ENCODE measurements around the gene UBC.

DNA sequence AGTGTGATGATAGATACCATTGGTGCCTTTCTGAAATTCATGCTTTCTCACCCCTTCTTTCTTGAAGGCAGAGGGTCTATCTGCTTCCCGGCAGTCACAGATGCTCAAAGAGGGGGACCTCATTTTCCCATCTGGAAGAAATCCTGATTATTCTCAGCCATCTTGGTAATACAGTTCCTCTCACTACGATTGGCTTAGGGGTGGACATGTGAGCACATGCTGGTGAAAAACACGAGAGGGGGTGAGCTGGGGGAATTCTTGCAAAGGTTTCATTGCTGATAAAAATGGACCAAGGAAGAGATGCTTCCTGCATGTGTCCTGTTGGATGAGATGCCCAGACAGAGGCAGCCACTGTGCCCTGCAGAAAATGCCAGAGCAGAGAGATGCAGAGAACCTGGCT, 37.0 kb downstream of the UBC start:
- TF ChIP-seq SPI1 (IDR thresholded peaks at IDR 0.05; ENCODE audit: low read depth, low read length) (no peak), POLR2A (IDR thresholded peaks at IDR 0.05; ENCODE audit: low read depth, low read length) (no peak), TAF1 (IDR thresholded peaks at IDR 0.05; ENCODE audit: low read depth, low read length) (no peak), POLR2AphosphoS5 (IDR thresholded peaks at IDR 0.05; ENCODE audit: low read depth, low read length) (no peak), POU2F2 (IDR thresholded peaks at IDR 0.05; ENCODE audit: low read depth, low read length) (no peak), PAX5 (IDR thresholded peaks at IDR 0.05; ENCODE audit: insufficient read depth, low read length, severe bottlenecking) (no peak)

Data from GM12891 (cell line).